Neuronal stem cell (in vitro differentiated cells): ENCODE measurements around the gene CCDC30.

Experiments used
- DNase-seq: peaks from one replicate; pipeline ENCODE4 v3.0.0-alpha.2; 2013; ENCODE audit warnings: low spot score
- H2AFZ ChIP-seq: one replicate; pipeline ENCODE4 v1.6.1; 2013; ENCODE audit warnings: mild to moderate bottlenecking, low read length, inconsistent platforms
- H2AK5ac ChIP-seq: 2 replicates; pipeline ENCODE4 v1.6.1; 2013; ENCODE audit warnings: low read depth, mild to moderate bottlenecking, inconsistent platforms, low read length, moderate library complexity, mixed read lengths
- H2BK120ac ChIP-seq: 2 replicates; pipeline ENCODE4 v1.6.1; 2013; ENCODE audit warnings: low read depth, mild to moderate bottlenecking, inconsistent platforms, low read length, moderate library complexity, mixed read lengths
- H2BK12ac ChIP-seq: one replicate; pipeline ENCODE4 v1.6.1; 2013; ENCODE audit warnings: low read length, inconsistent platforms
- H2BK15ac ChIP-seq: 2 replicates; pipeline ENCODE4 v1.6.1; 2013; ENCODE audit warnings: mild to moderate bottlenecking, low read length, inconsistent platforms, mixed read lengths
- H2BK5ac ChIP-seq: one replicate; pipeline ENCODE4 v1.6.1; 2013; ENCODE audit warnings: inconsistent platforms, mild to moderate bottlenecking, low read length, moderate library complexity
- H3K14ac ChIP-seq: one replicate; pipeline ENCODE4 v1.6.1; 2013; ENCODE audit warnings: low read length, inconsistent platforms
- H3K18ac ChIP-seq: 2 replicates; pipeline ENCODE4 v1.6.1; 2013; ENCODE audit warnings: low read length, inconsistent platforms
- H3K23ac ChIP-seq: 2 replicates; pipeline ENCODE4 v1.6.1; 2013; ENCODE audit warnings: low read depth, mild to moderate bottlenecking, mixed read lengths, low read length, inconsistent platforms; ENCODE audit not compliant: poor library complexity
- H3K27ac ChIP-seq: replicated peaks from 3 replicates; pipeline ENCODE4 v1.5.1; 2013; ENCODE audit warnings: low read length, inconsistent platforms
- H3K27me3 ChIP-seq, 3 experiments: 2 replicates each; pipeline ENCODE4 v1.6.1; 2013; ENCODE audit warnings: low read length in 3 of 3, mild to moderate bottlenecking in 2 of 3, inconsistent platforms in 1 of 3, low read depth in 1 of 3, mixed read lengths in 1 of 3, moderate library complexity in 1 of 3; ENCODE audit not compliant: control insufficient read depth in 3 of 3, insufficient read depth in 3 of 3
- H3K36me3 ChIP-seq, 2 donors: replicated peaks in 1 of 2; 2 replicates each; pipeline ENCODE4 v1.6.1; 2013; ENCODE audit warnings: low read length in 2 of 2; ENCODE audit not compliant: control insufficient read depth in 2 of 2, insufficient read depth in 2 of 2
- H3K4ac ChIP-seq: 2 replicates; pipeline ENCODE4 v1.6.1; 2013; ENCODE audit warnings: inconsistent platforms, mild to moderate bottlenecking, low read length, moderate library complexity
- H3K4me1 ChIP-seq, 2 donors: 1 replicate in 1 of 2; 2 replicates in 1 of 2; pipeline ENCODE4 v1.6.1; 2013; ENCODE audit warnings: low read length in 2 of 2, low read depth in 1 of 2; ENCODE audit not compliant: control insufficient read depth in 2 of 2, insufficient read depth in 1 of 2
- H3K4me2 ChIP-seq: one replicate; pipeline ENCODE4 v1.6.1; 2013; ENCODE audit warnings: mild to moderate bottlenecking, low read length, inconsistent platforms; ENCODE audit not compliant: insufficient read depth, poor library complexity, severe bottlenecking
- H3K4me3 ChIP-seq, 2 donors: 2 replicates each; pipeline ENCODE4 v1.5.1; 2013; ENCODE audit warnings: low read length in 2 of 2, mild to moderate bottlenecking in 2 of 2, inconsistent platforms in 1 of 2, moderate library complexity in 1 of 2
- H3K79me1 ChIP-seq: one replicate; pipeline ENCODE4 v1.6.1; 2013; ENCODE audit warnings: low read depth, mild to moderate bottlenecking, inconsistent platforms, low read length, moderate library complexity
- H3K9ac ChIP-seq: one replicate; pipeline ENCODE4 v1.6.1; 2013; ENCODE audit warnings: mild to moderate bottlenecking, low read depth, low read length, inconsistent platforms; ENCODE audit not compliant: poor library complexity
- H3K9me3 ChIP-seq, 2 donors: replicated peaks in 1 of 2; 2 replicates each; pipeline versions ENCODE3 to v1.6.1; 2013; ENCODE audit warnings: low read length in 2 of 2, mild to moderate bottlenecking in 2 of 2, inconsistent platforms in 1 of 2, low read depth in 1 of 2, mixed read lengths in 1 of 2, moderate library complexity in 1 of 2; ENCODE audit not compliant: control insufficient read depth in 2 of 2, insufficient read depth in 1 of 2
- H4K8ac ChIP-seq: one replicate; pipeline ENCODE4 v1.6.1; 2013; ENCODE audit warnings: low read depth, mild to moderate bottlenecking, inconsistent platforms, low read length, moderate library complexity
- H4K91ac ChIP-seq: one replicate; pipeline ENCODE4 v1.6.1; 2013; ENCODE audit warnings: low read length, low read depth, mild to moderate bottlenecking, inconsistent platforms; ENCODE audit not compliant: poor library complexity
- WGBS, 2 donors: extraction: QIAGEN DNeasy Blood & Tissue Kit; methylation state at CpG; one replicate each; pipeline ENCODE4 v1.1.7; 2013; ENCODE audit warnings: missing lambda C conversion rate in 2 of 2, mixed read lengths in 1 of 2; ENCODE audit not compliant: insufficient read length in 2 of 2, insufficient replicate concordance in 1 of 2; ENCODE audit errors: extremely low coverage in 2 of 2; 5-methylcytosine and 5-hydroxymethylcytosine counted together

The CCDC30 gene

GRCh38 chr1:42587753-42588152 is 124.7 kb downstream of the CCDC30 start:
- DNase-seq, result no peak
- no peak overlapping the region for H4K91ac ChIP-seq
- no peak overlapping the region for H4K8ac ChIP-seq
- H2BK120ac ChIP-seq, result no peak overlapping the region
- H3K4me2 ChIP-seq, result no peak overlapping the region
- no peak overlapping the region for H3K9ac ChIP-seq
- H3K79me1 ChIP-seq, result no peaks in the 10 kb centered on the region
- WGBS, 2 donors, result no CpG with 5 or more reads among the region's 2 CpGs
- H2BK12ac ChIP-seq, result no peak overlapping the region
- no peaks in the 10 kb centered on the region for H3K27me3 ChIP-seq
- no peak overlapping the region for H2BK5ac ChIP-seq
- peaks cover 2 to 10% of the 10 kb centered on the region in 2 donors for H3K9me3 ChIP-seq
- no peak overlapping the region for H3K23ac ChIP-seq
- no peak overlapping the region for H2AFZ ChIP-seq
- no peak overlapping the region for H2BK15ac ChIP-seq
- H2AK5ac ChIP-seq, result no peak overlapping the region
- no peak overlapping the region for H3K18ac ChIP-seq
- H3K4ac ChIP-seq, result no peak overlapping the region
- H3K4me1 ChIP-seq, result no peaks in the 10 kb centered on the region
- H3K36me3 ChIP-seq, result no peaks in the 10 kb centered on the region
- no peak overlapping the region for H3K14ac ChIP-seq
- H3K4me3 ChIP-seq, result no peak overlapping the region
- H3K27ac ChIP-seq, result no peak overlapping the region

- WGBS, 2 donors, result no CpG with 5 or more reads among the region's 3 CpGs
- no peak for DNase-seq
- no peak overlapping the region for H3K4me3 ChIP-seq
Measured at GRCh38 chr1:42592811-42593210, 129.7 kb downstream of the CCDC30 start.

GRCh38 chr1:42593486-42594100 is 130.5 kb downstream of the CCDC30 start:
- Histone ChIP-seq H2BK12ac (no peak overlapping the region), H3K79me1 (no peaks in the 10 kb centered on the region), H4K91ac (no peak overlapping the region), H3K9me3 (no peaks in the 10 kb centered on the region), H3K23ac (no peak overlapping the region), H2AFZ (no peak overlapping the region), H3K27me3 (no peaks in the 10 kb centered on the region), H3K14ac (no peak overlapping the region), H2AK5ac (no peak overlapping the region), H2BK5ac (no peak overlapping the region), H3K18ac (no peak overlapping the region), H2BK120ac (no peak overlapping the region), H3K4me1 (no peaks in the 10 kb centered on the region), H3K36me3 (no peaks in the 10 kb centered on the region), H3K9ac (no peak overlapping the region), H3K4ac (no peak overlapping the region), H3K4me2 (no peak overlapping the region), H3K4me3 (no peak overlapping the region), H4K8ac (no peak overlapping the region), H3K27ac (no peak overlapping the region), H2BK15ac (no peak overlapping the region)
- DNase-seq, result no peak
- no CpG with 5 or more reads among the region's 2 CpGs for WGBS, 2 donors

More at GRCh38 chr1:42592811-42593210, 129.7 kb downstream of the CCDC30 start:
- Histone ChIP-seq H3K4me2 (no peak overlapping the region), H2AFZ (no peak overlapping the region), H3K14ac (no peak overlapping the region), H3K4me1 (no peaks in the 10 kb centered on the region), H3K36me3 (no peaks in the 10 kb centered on the region), H4K8ac (no peak overlapping the region), H3K79me1 (no peaks in the 10 kb centered on the region), H2AK5ac (no peak overlapping the region), H3K23ac (no peak overlapping the region), H3K4ac (no peak overlapping the region), H3K27me3 (no peaks in the 10 kb centered on the region), H2BK12ac (no peak overlapping the region), H4K91ac (no peak overlapping the region), H3K27ac (no peak overlapping the region), H2BK15ac (no peak overlapping the region), H2BK5ac (no peak overlapping the region), H3K18ac (no peak overlapping the region), H2BK120ac (no peak overlapping the region), H3K9ac (no peak overlapping the region), H3K9me3 (peaks cover 0 to 3% of the 10 kb centered on the region in 2 donors)

- no peaks in the 10 kb centered on the region for H3K27me3 ChIP-seq
- H3K79me1 ChIP-seq, result no peaks in the 10 kb centered on the region
- no peak overlapping the region for H3K27ac ChIP-seq
- no peak overlapping the region for H4K8ac ChIP-seq
- no peaks in the 10 kb centered on the region for H3K4me1 ChIP-seq
- no peak overlapping the region for H2BK120ac ChIP-seq
- H3K4ac ChIP-seq, result no peak overlapping the region
- no peak overlapping the region for H2BK15ac ChIP-seq
- no peak overlapping the region for H3K4me2 ChIP-seq
- H2BK5ac ChIP-seq, result no peak overlapping the region
- DNase-seq, result no peak
- H4K91ac ChIP-seq, result no peak overlapping the region
- H2BK12ac ChIP-seq, result no peak overlapping the region
- WGBS, 2 donors, result no CpG with 5 or more reads among the region's 2 CpGs
- H3K14ac ChIP-seq, result no peak overlapping the region
- no peak overlapping the region for H2AK5ac ChIP-seq
- no peak overlapping the region for H3K4me3 ChIP-seq
- H3K36me3 ChIP-seq, result no peaks in the 10 kb centered on the region
- H2AFZ ChIP-seq, result no peak overlapping the region
- H3K18ac ChIP-seq, result no peak overlapping the region
- peaks cover 0 to 2% of the 10 kb centered on the region in 2 donors for H3K9me3 ChIP-seq
- no peak overlapping the region for H3K23ac ChIP-seq
- no peak overlapping the region for H3K9ac ChIP-seq
Measured at GRCh38 chr1:42601472-42601871, 138.4 kb downstream of the CCDC30 start.
